Nucleus accumbens (tissue), 56 donors: ENCODE measurements around the gene C1orf21.

ENCODE experiments used
- DNase-seq, 56 donors: peaks; one replicate each; lab custom pipeline; 2025; lab: John Stamatoyannopoulos, UW

The C1orf21 gene

GRCh38 chr1:184539580-184539979 lies 152.8 kb downstream of the C1orf21 start:
- DNase-seq, result no peak

DNA sequence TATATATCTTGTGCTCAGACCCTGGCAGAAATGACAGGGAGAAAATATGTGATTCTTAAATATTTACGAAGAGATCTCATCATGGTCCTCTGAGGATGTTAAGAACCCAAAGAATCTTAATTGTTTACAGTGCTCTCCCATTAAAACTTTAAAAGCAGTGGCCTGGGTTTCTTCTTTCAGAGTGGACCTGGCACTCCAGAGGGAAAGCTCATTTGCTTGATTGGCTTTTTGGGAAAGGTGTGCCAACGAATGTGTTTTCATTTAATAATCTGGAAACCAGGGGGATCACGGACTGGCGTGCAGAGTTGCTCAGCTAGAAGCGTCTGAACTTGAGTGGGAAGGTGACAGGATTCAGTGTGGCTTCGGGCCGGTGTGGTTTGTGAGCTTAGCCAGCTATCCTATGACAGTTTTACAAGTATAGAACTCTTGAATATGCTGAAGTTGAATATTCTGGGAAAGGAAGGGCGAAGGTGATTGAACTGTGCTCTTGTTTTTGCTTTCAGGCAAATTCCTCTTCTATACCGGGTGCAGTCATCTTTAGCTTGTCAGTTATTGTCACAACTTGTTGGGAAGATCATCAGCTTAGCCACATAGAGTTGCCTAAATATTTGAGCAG lies 154.8 kb downstream of the C1orf21 start:
- no peak for DNase-seq

GRCh38 chr1:184542291-184542690 lies 155.5 kb downstream of the C1orf21 start:
- DNase-seq, result no peak

DNA sequence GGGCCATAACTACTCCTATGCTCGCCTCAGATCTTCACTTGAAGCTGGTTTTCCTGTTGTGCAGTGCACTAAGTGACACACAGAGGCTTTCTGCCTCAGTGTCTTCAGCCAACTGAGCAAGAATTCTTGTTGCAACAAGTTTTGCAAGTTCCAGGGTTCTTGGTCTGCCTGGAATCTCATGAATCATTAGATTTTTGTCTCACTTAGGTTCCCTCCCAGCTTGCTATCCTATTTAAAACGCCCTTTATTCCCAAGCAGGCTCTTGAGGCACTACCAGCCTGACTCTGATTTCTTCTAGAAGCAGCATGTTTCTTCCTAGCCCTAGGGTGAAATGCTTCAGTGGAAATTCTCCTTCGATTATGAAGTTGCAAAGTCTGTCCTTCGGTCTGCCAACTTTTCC lies 158.8 kb downstream of the C1orf21 start:
- DNase-seq, result no peak

DNA sequence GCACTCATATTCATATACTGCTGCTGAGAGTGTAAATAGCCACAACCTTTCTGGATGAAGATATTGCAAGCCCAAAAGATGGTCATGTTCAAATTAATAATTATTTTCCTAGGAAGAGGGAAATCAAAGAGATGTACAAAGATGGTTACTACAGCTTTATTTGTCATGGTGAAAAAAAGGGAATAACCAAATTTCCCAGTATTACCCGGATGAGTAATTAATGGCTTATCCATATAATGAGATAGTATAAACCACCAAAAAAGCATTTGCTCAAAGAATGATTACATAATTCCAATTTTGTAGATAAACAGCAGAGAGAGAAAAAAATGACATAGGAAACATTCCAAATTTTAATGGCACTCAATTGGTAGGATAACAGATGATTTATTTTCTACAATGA lies 165.6 kb downstream of the C1orf21 start:
- no peak for DNase-seq

- DNase-seq, result no peak
These were observed 167.0 kb downstream of the C1orf21 start for GRCh38 chr1:184553845-184554244.

GRCh38 chr1:184555665-184556641 lies 169.1 kb downstream of the C1orf21 start:
- DNase-seq, result no peak

GRCh38 chr1:184556665-184557064 lies 169.8 kb downstream of the C1orf21 start:
- DNase-seq, result no peak

DNA sequence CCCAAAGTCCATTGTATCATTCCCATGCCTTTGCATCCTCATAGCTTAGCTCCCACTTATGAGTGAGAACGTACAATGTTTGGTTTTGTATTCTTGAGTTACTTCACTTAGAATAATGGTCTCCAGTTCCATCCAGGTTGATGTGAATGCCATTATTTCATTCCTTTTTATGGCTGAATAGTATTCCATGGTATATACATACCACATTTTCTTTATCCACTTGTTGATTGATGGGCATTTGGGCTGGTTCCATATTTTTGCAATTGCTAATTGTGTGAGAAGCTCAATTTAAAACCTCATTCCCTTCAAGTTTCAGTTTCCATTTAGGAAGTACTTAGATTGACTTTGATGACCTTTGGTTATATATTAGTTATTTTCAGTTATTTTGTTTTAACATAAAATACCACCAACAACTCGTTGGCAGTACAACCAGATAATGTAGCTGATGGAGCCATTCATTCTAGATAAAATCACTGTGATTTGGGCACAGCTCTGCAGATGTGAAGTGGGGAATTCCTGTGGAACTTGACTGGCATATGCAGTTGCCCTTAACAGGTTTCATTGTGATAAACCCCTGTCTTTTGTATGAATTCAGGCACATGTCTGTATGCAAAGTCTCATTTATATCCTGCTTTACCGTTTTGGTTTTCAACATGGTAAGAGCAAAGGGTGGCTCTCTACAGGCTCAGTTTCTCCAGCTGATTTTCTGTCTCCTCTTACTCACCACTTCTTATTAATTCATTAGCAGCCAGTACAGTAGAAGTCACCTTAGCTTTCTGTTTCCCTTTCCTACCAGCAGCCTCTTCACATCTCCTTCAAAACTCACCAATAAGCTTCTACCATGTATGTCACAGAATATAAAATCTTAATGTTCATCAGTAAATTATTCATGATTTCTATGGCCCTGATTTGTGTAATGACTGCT lies 170.9 kb downstream of the C1orf21 start:
- no peak for DNase-seq

DNA sequence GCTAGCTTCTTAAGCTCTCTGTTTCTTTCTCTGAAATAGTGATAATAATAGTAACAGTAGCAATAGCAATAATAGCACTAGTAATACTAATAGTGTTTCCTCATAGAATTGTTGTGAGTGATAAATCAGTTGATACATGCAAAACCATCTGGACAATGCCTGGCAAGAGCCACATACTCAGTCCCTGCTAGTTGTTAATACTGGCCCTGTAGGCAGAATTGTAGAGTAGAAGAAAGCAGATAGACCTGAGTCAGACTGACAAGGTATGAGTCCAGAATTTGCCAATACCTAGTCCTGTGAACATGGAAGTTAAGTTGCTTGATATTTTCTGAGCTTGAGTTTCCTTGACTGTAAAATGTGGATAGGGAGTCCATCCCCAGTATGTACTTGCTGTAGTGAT lies 171.9 kb downstream of the C1orf21 start:
- no peak for DNase-seq

DNA sequence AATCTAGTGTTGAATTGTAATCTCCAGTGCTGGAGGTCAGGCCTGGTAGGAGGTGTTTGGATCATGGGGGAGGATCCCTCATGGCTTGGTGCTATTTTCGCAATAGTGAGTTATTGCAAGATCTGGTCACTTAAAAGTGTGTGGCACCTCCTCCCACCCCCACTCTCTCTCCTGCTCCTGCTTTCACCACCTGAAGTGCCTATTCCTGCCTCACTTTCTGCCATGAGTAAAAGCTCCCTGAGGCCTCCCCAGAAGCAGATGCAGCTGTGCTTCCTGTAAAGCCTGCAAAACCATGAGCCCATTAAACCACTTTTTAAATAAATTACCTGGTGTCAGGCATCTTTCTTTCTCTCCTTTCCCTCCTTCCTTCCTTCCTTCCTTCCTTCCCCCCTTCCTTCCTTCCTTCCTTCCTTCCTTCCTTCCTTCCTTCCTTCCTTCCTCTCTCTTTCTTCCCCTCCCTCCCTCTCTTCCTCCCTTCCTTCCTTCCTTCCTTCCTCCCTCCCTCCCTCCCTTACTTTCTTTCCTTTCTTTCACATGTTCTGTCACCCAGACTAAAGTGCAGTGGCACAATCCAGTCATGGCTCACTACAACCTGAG lies 172.4 kb downstream of the C1orf21 start:
- no peak for DNase-seq

DNA sequence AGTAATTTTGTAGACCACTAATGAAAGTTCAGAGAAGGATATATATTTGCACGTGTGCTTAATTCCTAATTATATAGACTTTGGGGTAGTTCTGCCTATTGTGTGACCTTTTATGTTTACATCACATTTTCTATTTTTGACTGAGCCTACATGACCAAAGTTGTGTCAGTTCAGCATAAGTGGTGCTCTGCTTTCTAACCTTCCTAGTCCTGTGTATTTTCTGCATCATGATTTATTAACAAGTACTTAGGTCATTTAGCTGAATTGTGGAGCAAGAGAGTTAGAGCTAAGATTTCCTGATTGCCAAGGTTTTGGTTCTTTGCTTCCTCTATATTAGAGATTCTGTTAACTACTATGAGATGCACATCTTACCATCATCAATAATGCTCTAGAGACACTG lies 176.0 kb downstream of the C1orf21 start:
- no peak for DNase-seq

DNA sequence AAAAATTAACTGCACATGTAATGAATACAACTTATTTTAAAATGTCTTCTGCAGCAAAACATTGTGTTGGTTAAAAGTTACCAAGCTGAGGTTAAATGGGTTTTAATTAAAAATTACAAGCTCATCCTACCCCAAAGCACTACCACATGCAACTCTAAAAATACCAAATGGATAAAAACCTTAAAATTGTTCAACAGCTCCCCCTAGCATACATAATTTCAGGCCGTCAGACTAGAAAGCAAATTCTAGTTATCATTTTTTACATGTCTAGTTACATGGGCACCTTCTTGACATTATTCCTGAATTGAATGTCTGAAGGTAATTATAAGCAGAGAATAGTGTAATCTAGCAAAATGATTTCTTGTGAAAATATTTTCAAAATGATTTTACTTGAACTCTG lies 176.5 kb downstream of the C1orf21 start:
- DNase-seq, result no peak

DNA sequence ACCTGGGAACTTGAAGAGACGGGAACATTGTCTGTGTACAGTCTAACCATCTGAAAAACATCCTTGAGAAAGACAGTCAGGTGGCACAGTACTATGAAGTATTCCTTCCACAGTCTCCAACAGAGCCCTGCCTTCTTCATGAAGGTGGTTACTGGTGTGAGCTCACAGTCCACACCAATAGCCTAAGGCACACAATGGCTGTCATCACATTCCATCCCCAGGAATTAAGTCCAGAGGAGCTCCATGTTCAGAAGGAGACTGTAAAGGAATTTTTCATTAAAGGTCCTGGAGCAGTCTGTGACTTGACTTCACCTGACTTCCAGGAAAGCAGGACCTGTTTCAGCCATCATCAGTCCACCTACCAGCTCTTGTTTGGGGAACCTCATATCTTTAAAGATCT lies 180.2 kb downstream of the C1orf21 start:
- no peak for DNase-seq

GRCh38 chr1:184567637-184568036 lies 180.8 kb downstream of the C1orf21 start:
- no peak for DNase-seq

- no peak for DNase-seq
These were observed 181.3 kb downstream of the C1orf21 start for GRCh38 chr1:184568148-184568547.

DNA sequence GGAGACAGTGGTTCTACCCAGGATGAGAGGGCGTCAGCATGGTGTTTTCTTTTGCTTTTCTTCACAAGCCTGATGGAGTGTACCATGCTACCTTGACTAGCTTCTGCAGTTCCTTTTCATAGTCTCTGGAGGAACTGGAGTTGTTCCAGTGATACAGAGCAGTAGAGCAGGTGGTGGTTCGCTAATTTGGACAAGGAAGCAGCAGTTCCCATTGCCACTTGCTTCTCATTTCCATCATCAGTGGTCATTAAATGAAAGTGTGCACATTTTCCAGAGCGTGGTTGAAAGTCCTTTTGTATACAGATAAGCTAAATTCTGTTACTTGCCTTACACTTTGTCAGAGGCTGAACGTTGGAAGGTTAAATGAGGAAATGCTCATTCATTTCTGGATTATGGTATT lies 182.3 kb downstream of the C1orf21 start:
- no peak for DNase-seq

DNA sequence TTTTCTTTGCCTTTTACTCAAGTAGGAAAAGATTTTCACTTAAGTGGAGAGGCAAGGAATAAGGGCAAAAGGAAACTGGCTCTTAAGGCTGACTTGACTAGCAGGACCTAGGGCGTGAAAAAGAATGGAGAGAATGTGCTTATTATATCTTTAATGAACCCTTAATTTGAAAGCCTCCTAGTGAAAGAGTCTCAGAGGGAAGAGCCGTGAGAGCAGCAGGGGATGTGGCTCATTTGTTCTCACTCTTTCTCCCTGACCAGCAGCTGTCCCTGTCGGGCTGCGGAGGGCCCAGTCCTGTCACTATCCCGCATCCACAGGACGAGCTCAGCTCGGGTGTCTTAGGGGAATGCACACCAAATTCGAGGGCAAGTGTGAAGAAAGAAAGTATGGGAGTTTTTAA lies 187.8 kb downstream of the C1orf21 start:
- peak in 5 of 56 donors; percentile 1 to 28 (median 17) for DNase-seq

- DNase-seq, result peak in 1 of 56 donors; percentile 3
These were observed 190.0 kb downstream of the C1orf21 start for GRCh38 chr1:184576822-184577221.

DNA sequence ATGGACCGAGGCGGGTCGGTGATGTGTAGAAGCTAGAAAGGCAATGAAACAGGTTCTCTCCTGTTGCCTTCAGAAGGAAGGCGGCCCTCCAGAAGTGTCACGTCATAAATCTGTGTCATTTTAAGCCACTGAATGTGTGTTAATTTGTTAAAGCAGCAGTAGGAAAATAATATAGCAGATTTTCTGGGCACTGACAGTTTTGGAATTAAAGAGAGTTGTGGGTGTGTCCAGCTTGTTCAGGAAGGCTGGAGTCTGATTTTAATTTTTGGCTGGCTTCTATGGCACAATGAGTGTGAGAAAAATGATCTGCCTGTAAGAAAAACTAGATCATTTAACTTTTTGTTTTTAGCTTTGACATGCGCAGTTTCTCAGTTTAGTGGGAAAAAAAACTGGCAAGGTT lies 190.5 kb downstream of the C1orf21 start:
- no peak for DNase-seq
